Breast epithelium (tissue), 4 donors: Measurements from ENCODE around the gene RYR3. TPM values are rescaled to one million over a fixed set of nuclear protein-coding genes. Genes with fewer than 3 reads are reported as not detected.

Experiments used
- DNase-seq, 2 donors: peaks; one replicate each; pipeline ENCODE4 v3.0.0-alpha.2; 2019; ENCODE audit warnings: low spot score in 2 of 2
- H3K27ac ChIP-seq, 2 donors: fragments of 200-600 bp; sonication (generic) in 1 of 2; one replicate each; pipeline ENCODE4 v1.5.1; 2016 to 2019; ENCODE audit warnings: mild to moderate bottlenecking in 1 of 2
- H3K27me3 ChIP-seq, 2 donors: fragments of 200-600 bp; sonication (generic) in 1 of 2; one replicate each; pipeline versions ENCODE4 v1.5.1 to v1.6.0; 2017 to 2019; ENCODE audit warnings: control low read depth in 1 of 2, mild to moderate bottlenecking in 1 of 2
- H3K36me3 ChIP-seq: fragments of 200-600 bp; one replicate; pipeline ENCODE4 v1.5.1; 2019
- H3K4me1 ChIP-seq, 2 donors: fragments of 200-600 bp; sonication (generic); one replicate each; pipeline ENCODE4 v1.5.1; 2016 to 2019; ENCODE audit warnings: control low read depth in 1 of 2
- H3K4me3 ChIP-seq, 3 donors: fragments of 200-600 bp; sonication (generic); 1 replicate in 2 of 3; 2 replicates in 1 of 3; pipeline ENCODE4 v1.5.1; 2016 to 2019; ENCODE audit warnings: mild to moderate bottlenecking in 3 of 3, moderate library complexity in 2 of 3
- H3K9me3 ChIP-seq, 2 donors: fragments of 200-600 bp; sonication (generic) in 1 of 2; one replicate each; pipeline ENCODE4 v1.5.1; 2016 to 2019; ENCODE audit warnings: control low read depth in 1 of 2
- CTCF ChIP-seq, 3 donors: fragments of 450-650 bp; IDR thresholded peaks; one replicate each; pipeline ENCODE4 v1.5.1; 2016 to 2017; ENCODE audit warnings: antibody characterized with exemption in 3 of 3, mild to moderate bottlenecking in 3 of 3, moderate library complexity in 3 of 3
- POLR2A ChIP-seq: fragments of 450-650 bp; IDR thresholded peaks from one replicate; pipeline ENCODE4 v1.6.1; 2016; ENCODE audit warnings: antibody characterized with exemption, mild to moderate bottlenecking, moderate library complexity
- POLR2AphosphoS5 ChIP-seq, 3 donors: sonication (generic); formaldehyde crosslinking; IDR thresholded peaks; one replicate each; pipeline ENCODE4 v1.6.1; 2017; ENCODE audit warnings: antibody characterized with exemption in 3 of 3
- intact Hi-C: fragments of 100-400 bp; cut with DNase I; formaldehyde crosslinking; loops from one replicate; pipeline ENCODE4 v1.15.1; 2023; ENCODE audit warnings: low total_unique reads
- total RNA-seq, 3 donors: library from RNA; depleted of rRNA; stranded (reverse); fragments of >200 nt; gene quantifications; one replicate each; pipeline ENCODE4 v1.1.0, GENCODE V29; 2016

The RYR3 gene
- total RNA-seq, 3 donors from 2014 or later = 1.8 to 4.2 (median 2.6) TPM

DNA sequence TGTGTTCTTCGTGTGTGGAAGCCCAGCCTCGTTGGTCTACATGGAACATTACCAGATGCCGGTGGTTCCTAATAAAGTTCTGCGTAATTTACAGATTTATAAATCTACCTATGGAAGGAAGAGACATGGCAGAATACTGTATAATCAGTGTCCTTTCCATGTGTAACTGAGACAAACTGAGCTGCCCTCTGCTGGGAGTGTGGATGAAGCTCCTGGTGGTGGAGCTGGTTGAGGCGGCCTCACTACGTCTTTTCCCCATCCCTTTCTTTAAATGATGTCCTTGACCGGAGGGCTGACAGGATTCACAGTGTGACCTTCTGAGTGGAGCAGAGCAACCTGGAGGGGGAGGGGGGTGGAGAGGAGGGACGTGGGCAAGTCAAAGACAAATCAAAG, 390.5 kb downstream of the RYR3 start:
- intact Hi-C loops = no loop called here
- Histone ChIP-seq H3K9me3 (no peaks in the 10 kb centered on the region), H3K27me3 (no peaks in the 10 kb centered on the region), H3K4me3 (no peak overlapping the region), H3K27ac (no peak overlapping the region), H3K4me1 (no peaks in the 10 kb centered on the region), H3K36me3 (no peaks in the 10 kb centered on the region)
- TF ChIP-seq POLR2AphosphoS5 (IDR thresholded peaks at IDR 0.05) (no peak), POLR2A (no peak), CTCF (IDR thresholded peaks at IDR 0.05) (no peak)
- DNase-seq = no peak

GRCh38 chr15:33706173-33706572, 395.4 kb downstream of the RYR3 start:
- H3K27ac ChIP-seq = no peak overlapping the region
- TF ChIP-seq POLR2A (no peak), POLR2AphosphoS5 (IDR thresholded peaks at IDR 0.05) (no peak), CTCF (IDR thresholded peaks at IDR 0.05) (no peak)
- H3K9me3 ChIP-seq = peaks cover 10 to 12% of the 10 kb centered on the region in 2 donors
- H3K4me1 ChIP-seq = no peaks in the 10 kb centered on the region
- H3K4me3 ChIP-seq = no peak overlapping the region
- DNase-seq = no peak
- H3K36me3 ChIP-seq = no peaks in the 10 kb centered on the region
- no peaks in the 10 kb centered on the region for H3K27me3 ChIP-seq
- intact Hi-C loops = no loop called here

- Histone ChIP-seq H3K9me3 (peaks cover 10 to 12% of the 10 kb centered on the region in 2 donors), H3K27me3 (no peaks in the 10 kb centered on the region), H3K4me1 (no peaks in the 10 kb centered on the region), H3K4me3 (no peak overlapping the region), H3K27ac (no peak overlapping the region), H3K36me3 (no peaks in the 10 kb centered on the region)
- intact Hi-C loops = no loop called here
- TF ChIP-seq POLR2AphosphoS5 (IDR thresholded peaks at IDR 0.05) (no peak), CTCF (IDR thresholded peaks at IDR 0.05) (no peak), POLR2A (no peak)
- DNase-seq = no peak
Observed at GRCh38 chr15:33710748-33711147, 400.0 kb downstream of the RYR3 start.

- no peak for TF ChIP-seq POLR2A
- TF ChIP-seq POLR2AphosphoS5 (IDR thresholded peaks at IDR 0.05) = no peak
- no peak for TF ChIP-seq CTCF (IDR thresholded peaks at IDR 0.05)
- H3K27me3 ChIP-seq = no peaks in the 10 kb centered on the region
- no peak overlapping the region for H3K4me3 ChIP-seq
- intact Hi-C loops = no loop called here
- H3K27ac ChIP-seq = no peak overlapping the region
- H3K4me1 ChIP-seq = no peaks in the 10 kb centered on the region
- DNase-seq = no peak
- peaks cover 0 to under 1% of the 10 kb centered on the region in 2 donors for H3K9me3 ChIP-seq
- no peaks in the 10 kb centered on the region for H3K36me3 ChIP-seq
Observed at GRCh38 chr15:33716025-33716424, 405.3 kb downstream of the RYR3 start.

GRCh38 chr15:33720952-33721351, 410.2 kb downstream of the RYR3 start:
- no peak for TF ChIP-seq POLR2AphosphoS5 (IDR thresholded peaks at IDR 0.05)
- TF ChIP-seq CTCF (IDR thresholded peaks at IDR 0.05) = no peak
- no peak for TF ChIP-seq POLR2A
- intact Hi-C loops = no loop called here

More at GRCh38 chr15:33720952-33721351, 410.2 kb downstream of the RYR3 start:
- no peaks in the 10 kb centered on the region for H3K36me3 ChIP-seq
- no peaks in the 10 kb centered on the region for H3K27me3 ChIP-seq
- no peaks in the 10 kb centered on the region for H3K4me1 ChIP-seq
- H3K4me3 ChIP-seq = no peak overlapping the region
- H3K27ac ChIP-seq = no peak overlapping the region
- DNase-seq = no peak
- no peaks in the 10 kb centered on the region for H3K9me3 ChIP-seq
